GM12878 (cell line): Measurements from ENCODE around the gene NUDT7. TPM values are rescaled to one million over a fixed set of nuclear protein-coding genes. Genes with fewer than 3 reads are reported as not detected.

Source experiments
- ATAC-seq: fragments of 200-7000 bp; cut with Tn5 transposase; 3 replicates; pipeline ENCODE4 v1.9.1; 2020; ENCODE audit warnings: mild to moderate bottlenecking, moderate library complexity
- BruUV-seq: library from RNA; stranded (reverse); fragments of 400-500 nt; replicated peaks from 2 replicates; lab custom pipeline; 2021; lab: Mats Ljungman, UMichigan
- CTCF ChIA-PET: fragments of 300-600 bp; sonication (Branson Sonifier 250); formaldehyde crosslinking; extraction: SDS; loops from one replicate; lab custom pipeline; 2021; ENCODE audit warnings: inconsistent platforms; lab: Yijun Ruan, JAX
- POLR2A ChIA-PET: fragments of 350-600 bp; formaldehyde crosslinking; extraction: SDS; loops from one replicate; lab custom pipeline; 2021; ENCODE audit warnings: inconsistent platforms; lab: Charles Lee
- RAD21 ChIA-PET: fragments of 300-600 bp; sonication (Branson Sonifier 250); formaldehyde crosslinking; loops from one replicate; lab custom pipeline; 2023; ENCODE audit warnings: antibody characterized with exemption; ENCODE audit not compliant: unreplicated experiment; lab: Charles Lee
- SMC1A ChIA-PET: fragments of 300-600 bp; sonication (Branson Sonifier 250); formaldehyde crosslinking; loops from one replicate; lab custom pipeline; 2023; ENCODE audit not compliant: unreplicated experiment, uncharacterized antibody; lab: Charles Lee
- DNase-seq: peaks from one replicate; pipeline ENCODE4 v3.0.0-alpha.2; 2011; ENCODE audit warnings: low read depth, low spot score
- FAIRE-seq: peaks from 3 replicates; lab custom pipeline; 2011; peaks lifted over from hg19 to GRCh38; lab: Jason Lieb, UNC
- H2AFZ ChIP-seq: 2 replicates; pipeline ENCODE4 v1.6.0; 2011; ENCODE audit warnings: low read depth, low read length, control low read depth; ENCODE audit not compliant: control insufficient read depth
- H3K27ac ChIP-seq: 2 replicates; pipeline ENCODE4 v1.5.1; 2011; ENCODE audit warnings: control low read depth; ENCODE audit not compliant: control insufficient read depth, insufficient read depth
- H3K27me3 ChIP-seq, 2 experiments: replicated peaks in 1 of 2; 2 replicates each; pipeline versions ENCODE4 v1.6.0 to v1.6.1; 2011; ENCODE audit warnings: low read length in 1 of 2; ENCODE audit not compliant: control insufficient read depth in 2 of 2, insufficient read depth in 2 of 2
- H3K36me3 ChIP-seq, 2 experiments: 2 replicates each; pipeline ENCODE4 v1.5.1; 2011; ENCODE audit warnings: low read length in 1 of 2; ENCODE audit not compliant: control insufficient read depth in 2 of 2, insufficient read depth in 2 of 2
- H3K4me1 ChIP-seq: 2 replicates; pipeline ENCODE4 v1.6.1; 2011; ENCODE audit warnings: mild to moderate bottlenecking, low read length, moderate library complexity, mixed read lengths; ENCODE audit not compliant: control insufficient read depth, insufficient read depth
- H3K4me2 ChIP-seq: 2 replicates; pipeline ENCODE4 v1.6.0; 2011; ENCODE audit warnings: control low read depth; ENCODE audit not compliant: control insufficient read depth, insufficient read depth
- H3K4me3 ChIP-seq: fragments of 200-600 bp; sonication (generic); 2 replicates; pipeline ENCODE4 v1.5.1; 2016
- H3K79me2 ChIP-seq: 2 replicates; pipeline ENCODE4 v1.6.0; 2011; ENCODE audit warnings: low read length; ENCODE audit not compliant: control insufficient read depth, insufficient read depth
- H3K9ac ChIP-seq: 2 replicates; pipeline ENCODE4 v1.8.0; 2011; ENCODE audit warnings: low read length, control low read depth, mixed read lengths; ENCODE audit not compliant: control insufficient read depth, insufficient read depth
- H3K9me3 ChIP-seq: replicated peaks from 3 replicates; pipeline ENCODE4 v1.5.1; 2011; ENCODE audit warnings: mild to moderate bottlenecking, low read length; ENCODE audit not compliant: control insufficient read depth, insufficient read depth
- H4K20me1 ChIP-seq: 2 replicates; pipeline ENCODE4 v1.6.0; 2011; ENCODE audit not compliant: control insufficient read depth, insufficient read depth
- BCL11A ChIP-seq: IDR thresholded peaks from 2 replicates; pipeline ENCODE4 v1.6.1; 2011; ENCODE audit warnings: low read depth, low read length
- BCLAF1 ChIP-seq: fragments of 450-650 bp; IDR thresholded peaks from 2 replicates; pipeline ENCODE4 v1.6.1; 2017; ENCODE audit warnings: antibody characterized with exemption, mild to moderate bottlenecking, moderate library complexity
- BRCA1 ChIP-seq: IDR thresholded peaks from 2 replicates; pipeline ENCODE4 v1.6.1; 2011; ENCODE audit warnings: low read depth, low read length, improper control_type of control experiment
- NR2C1 ChIP-seq: fragments of 450-650 bp; IDR thresholded peaks from 2 replicates; pipeline ENCODE4 v1.6.1; 2017; ENCODE audit warnings: antibody characterized with exemption, mild to moderate bottlenecking, moderate library complexity
- REST ChIP-seq: IDR thresholded peaks from 2 replicates; pipeline ENCODE4 v1.6.1; 2012; ENCODE audit warnings: mild to moderate bottlenecking, low read depth, low read length
- WGBS: methylation state at CpG from one replicate; pipeline ENCODE4 v1.1.6; 2016; ENCODE audit warnings: low lambda C conversion rate; ENCODE audit not compliant: insufficient replicate concordance, insufficient coverage; ENCODE audit errors: missing lambda C conversion rate; 5-methylcytosine and 5-hydroxymethylcytosine counted together
- in situ Hi-C: fragments of 300-500 bp; cut with MboI; formaldehyde crosslinking; loops from 9 replicates; pipeline ENCODE4 v1.14.3; 2018; ENCODE audit warnings: mixed read lengths
- intact Hi-C: fragments of 100-400 bp; cut with micrococcal nuclease; formaldehyde crosslinking; loops from one replicate; pipeline ENCODE4 v1.14.2; 2022; ENCODE audit not compliant: unreplicated experiment
- polyA plus RNA-seq, 11 experiments: library from polyadenylated mRNA; depleted of rRNA in 4 of 11; unstranded in 6 of 11; stranded (reverse) in 5 of 11; fragments of >200 nt; fragmentation: Nextera tagmentation in 4 of 11; fragmentation: Illumina TruSeq in 1 of 11; extraction: Ambion mirVana in 4 of 11; extraction: Trizol in 1 of 11; gene quantifications; 1 replicate in 1 of 11; 2 replicates in 10 of 11; pipeline versions ENCODE4 v1.2.1 to v1.2.3, GENCODE V29; 2011 to 2016; ENCODE audit warnings: inconsistent platforms in 2 of 11, missing spikeins in 2 of 11, low read depth in 1 of 11
- total RNA-seq, 4 experiments: library from RNA; depleted of rRNA in 3 of 4; stranded (reverse); fragments of >200 nt in 3 of 4; fragmentation: Illumina TruSeq in 1 of 4; extraction: Trizol in 1 of 4; gene quantifications; 2 replicates each; pipeline versions ENCODE4 v1.2.1 to v1.2.3, GENCODE V29; 2013 to 2021

NUDT7 gene
- total and polyA plus RNA-seq, 10 of the 15 experiments (the other 5 are each of a cell fraction or from before 2014, with no cell fraction given): 2.8 to 14.3 (median 5.2) TPM

GRCh38 chr16:77786186-77786847 is 64.0 kb downstream of the NUDT7 start:
- FAIRE-seq (no peak), DNase-seq (no peak), ATAC-seq (no peak)
- intact Hi-C loops (no loop called here), in situ Hi-C loops (no loop called here)
- no peaks in the 10 kb centered on the region for H3K36me3 ChIP-seq
- RAD21 ChIA-PET: no interaction called here
- no peak for TF ChIP-seq BRCA1
- no peak for TF ChIP-seq BCL11A
- no peak for TF ChIP-seq NR2C1
- TF ChIP-seq BCLAF1: no peak
- no peak for TF ChIP-seq REST
- H3K79me2 ChIP-seq: no peaks in the 10 kb centered on the region
- no peak overlapping the region for H3K4me2 ChIP-seq
- no peak overlapping the region for H3K4me3 ChIP-seq
- CTCF ChIA-PET: no interaction called here
- SMC1A ChIA-PET: no interaction called here
- no peak overlapping the region for H2AFZ ChIP-seq
- peaks cover 7 to 20% of the 10 kb centered on the region in 2 experiments for H3K27me3 ChIP-seq
- H4K20me1 ChIP-seq: no peaks in the 10 kb centered on the region
- no TSS peak for BruUV-seq
- 58% methylated on average over 5 of the region's 5 CpGs for WGBS
- H3K4me1 ChIP-seq: no peaks in the 10 kb centered on the region
- no peak overlapping the region for H3K9ac ChIP-seq
- POLR2A ChIA-PET: no interaction called here
- no peak overlapping the region for H3K27ac ChIP-seq
- H3K9me3 ChIP-seq: no peaks in the 10 kb centered on the region
